Neural progenitor cell (in vitro differentiated cells): ENCODE data around the gene DDX51.

Source experiments
- CTCF ChIP-seq: fragments of 200-600 bp; sonication (generic); IDR thresholded peaks from 2 replicates; pipeline ENCODE4 v1.5.1; 2017; ENCODE audit warnings: antibody characterized with exemption, mild to moderate bottlenecking
- EZH2 ChIP-seq: fragments of 200-600 bp; sonication (generic); IDR thresholded peaks from 2 replicates; pipeline ENCODE4 v1.6.1; 2017; ENCODE audit warnings: antibody characterized with exemption, mild to moderate bottlenecking, moderate library complexity
- EZH2phosphoT487 ChIP-seq: fragments of 200-600 bp; sonication (generic); IDR thresholded peaks from 2 replicates; pipeline ENCODE4 v1.6.1; 2017; ENCODE audit warnings: antibody characterized with exemption

GRCh38 chr12:132161796-132162507 is 17.8 kb upstream of the DDX51 start:
- TF ChIP-seq CTCF (no peak), EZH2 (no peak), EZH2phosphoT487 (no peak)
